Hematopoietic multipotent progenitor cell treated with erythropoietin and hydrocortisone succinate and interleukin-3 and kit ligand, for 6 days (in vitro differentiated cells): ENCODE data around the gene BSN.

Experiments
- DNase-seq: peaks from one replicate; pipeline ENCODE4 v3.0.0-alpha.2; 2015

BSN gene

GRCh38 chr3:49629866-49630265 is 75.6 kb downstream of the BSN start:
- no peak for DNase-seq

- no peak for DNase-seq
These were observed 76.5 kb downstream of the BSN start for GRCh38 chr3:49630784-49631183.

GRCh38 chr3:49634736-49635135 is 80.5 kb downstream of the BSN start:
- no peak for DNase-seq

GRCh38 chr3:49636883-49637609 is 82.8 kb downstream of the BSN start:
- no peak for DNase-seq

GRCh38 chr3:49638445-49638844 is 84.2 kb downstream of the BSN start:
- DNase-seq = peak; percentile 80

GRCh38 chr3:49639551-49639950 is 85.3 kb downstream of the BSN start:
- no peak for DNase-seq

GRCh38 chr3:49641292-49641691 is 87.0 kb downstream of the BSN start:
- DNase-seq = no peak

- no peak for DNase-seq
These were observed 87.8 kb downstream of the BSN start for GRCh38 chr3:49641921-49642707.

- no peak for DNase-seq
These were observed 88.5 kb downstream of the BSN start for GRCh38 chr3:49642708-49643145.

- no peak for DNase-seq
These were observed 90.4 kb downstream of the BSN start for GRCh38 chr3:49644684-49645083.

GRCh38 chr3:49646236-49646635 is 92.0 kb downstream of the BSN start:
- no peak for DNase-seq

GRCh38 chr3:49647741-49648140 is 93.5 kb downstream of the BSN start:
- DNase-seq = no peak

GRCh38 chr3:49648354-49649019 is 94.2 kb downstream of the BSN start:
- DNase-seq = peak; percentile 92

- no peak for DNase-seq
These were observed 95.3 kb downstream of the BSN start for GRCh38 chr3:49649576-49649975.

GRCh38 chr3:49650177-49650576 is 95.9 kb downstream of the BSN start:
- no peak for DNase-seq

- DNase-seq = no peak
These were observed 96.4 kb downstream of the BSN start for GRCh38 chr3:49650637-49651036.

- no peak for DNase-seq
These were observed 98.1 kb downstream of the BSN start for GRCh38 chr3:49652218-49652902.

- no peak for DNase-seq
These were observed 98.7 kb downstream of the BSN start for GRCh38 chr3:49652903-49653415.

GRCh38 chr3:49653621-49654020 is 99.3 kb downstream of the BSN start:
- no peak for DNase-seq

GRCh38 chr3:49654176-49654825 is 100.0 kb downstream of the BSN start:
- no peak for DNase-seq

- DNase-seq = no peak
These were observed 100.8 kb downstream of the BSN start for GRCh38 chr3:49654955-49655556.

GRCh38 chr3:49655731-49656285 is 101.5 kb downstream of the BSN start:
- DNase-seq = no peak
